ENCODE measurements around the gene BICD1.

- TF ChIP-seq, protein P1, sequence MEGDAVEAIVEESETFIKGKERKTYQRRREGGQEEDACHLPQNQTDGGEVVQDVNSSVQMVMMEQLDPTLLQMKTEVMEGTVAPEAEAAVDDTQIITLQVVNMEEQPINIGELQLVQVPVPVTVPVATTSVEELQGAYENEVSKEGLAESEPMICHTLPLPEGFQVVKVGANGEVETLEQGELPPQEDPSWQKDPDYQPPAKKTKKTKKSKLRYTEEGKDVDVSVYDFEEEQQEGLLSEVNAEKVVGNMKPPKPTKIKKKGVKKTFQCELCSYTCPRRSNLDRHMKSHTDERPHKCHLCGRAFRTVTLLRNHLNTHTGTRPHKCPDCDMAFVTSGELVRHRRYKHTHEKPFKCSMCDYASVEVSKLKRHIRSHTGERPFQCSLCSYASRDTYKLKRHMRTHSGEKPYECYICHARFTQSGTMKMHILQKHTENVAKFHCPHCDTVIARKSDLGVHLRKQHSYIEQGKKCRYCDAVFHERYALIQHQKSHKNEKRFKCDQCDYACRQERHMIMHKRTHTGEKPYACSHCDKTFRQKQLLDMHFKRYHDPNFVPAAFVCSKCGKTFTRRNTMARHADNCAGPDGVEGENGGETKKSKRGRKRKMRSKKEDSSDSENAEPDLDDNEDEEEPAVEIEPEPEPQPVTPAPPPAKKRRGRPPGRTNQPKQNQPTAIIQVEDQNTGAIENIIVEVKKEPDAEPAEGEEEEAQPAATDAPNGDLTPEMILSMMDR (conservative IDR thresholded peaks at IDR 0.05), result no peak
- no peak for TF ChIP-seq ZFX (IDR thresholded peaks at IDR 0.05)
These were observed 45.6 kb upstream of the BICD1 start for GRCh38 chr12:32061033-32061432.
